Testis (tissue), 2 donors: Measurements from ENCODE around the gene ZNF423.

ENCODE experiments used
- POLR2A ChIP-seq: fragments of 450-650 bp; IDR thresholded peaks from one replicate; pipeline ENCODE4 v1.6.1; 2017; ENCODE audit warnings: antibody characterized with exemption, mild to moderate bottlenecking, moderate library complexity
- TF ChIP-seq, protein P1 (sequence below), 3 experiments: fragments of 450-650 bp in 2 of 3; fragments of 200-600 bp in 1 of 3; sonication (generic) in 1 of 3; IDR thresholded peaks; one replicate each; pipeline ENCODE4 v1.5.1; 2016 to 2019; ENCODE audit warnings: antibody characterized with exemption in 3 of 3, mild to moderate bottlenecking in 2 of 3, moderate library complexity in 1 of 3

DNA sequence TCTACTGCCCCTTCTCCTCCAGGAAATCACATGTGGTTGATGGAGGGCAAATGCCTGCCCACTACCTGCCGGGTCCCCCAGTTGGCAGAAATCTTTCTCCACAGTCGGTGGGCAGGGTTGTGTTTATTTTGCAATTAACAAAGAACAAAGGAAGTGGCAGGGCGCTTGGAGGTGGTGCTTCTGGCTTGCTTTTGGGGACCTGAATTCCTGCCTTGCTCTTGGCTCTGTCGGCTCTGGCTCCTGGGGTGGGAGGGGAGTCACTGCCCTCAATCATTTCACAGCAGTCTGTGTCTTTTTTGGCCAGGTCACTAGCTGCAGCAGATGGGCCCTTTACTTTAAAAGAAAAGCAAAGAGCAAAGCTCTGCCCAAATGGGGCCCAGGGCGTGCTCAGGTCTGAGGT, 413.1 kb downstream of the ZNF423 start:
- TF ChIP-seq, protein P1, sequence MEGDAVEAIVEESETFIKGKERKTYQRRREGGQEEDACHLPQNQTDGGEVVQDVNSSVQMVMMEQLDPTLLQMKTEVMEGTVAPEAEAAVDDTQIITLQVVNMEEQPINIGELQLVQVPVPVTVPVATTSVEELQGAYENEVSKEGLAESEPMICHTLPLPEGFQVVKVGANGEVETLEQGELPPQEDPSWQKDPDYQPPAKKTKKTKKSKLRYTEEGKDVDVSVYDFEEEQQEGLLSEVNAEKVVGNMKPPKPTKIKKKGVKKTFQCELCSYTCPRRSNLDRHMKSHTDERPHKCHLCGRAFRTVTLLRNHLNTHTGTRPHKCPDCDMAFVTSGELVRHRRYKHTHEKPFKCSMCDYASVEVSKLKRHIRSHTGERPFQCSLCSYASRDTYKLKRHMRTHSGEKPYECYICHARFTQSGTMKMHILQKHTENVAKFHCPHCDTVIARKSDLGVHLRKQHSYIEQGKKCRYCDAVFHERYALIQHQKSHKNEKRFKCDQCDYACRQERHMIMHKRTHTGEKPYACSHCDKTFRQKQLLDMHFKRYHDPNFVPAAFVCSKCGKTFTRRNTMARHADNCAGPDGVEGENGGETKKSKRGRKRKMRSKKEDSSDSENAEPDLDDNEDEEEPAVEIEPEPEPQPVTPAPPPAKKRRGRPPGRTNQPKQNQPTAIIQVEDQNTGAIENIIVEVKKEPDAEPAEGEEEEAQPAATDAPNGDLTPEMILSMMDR (IDR thresholded peaks at IDR 0.05) = no peak
- no peak for TF ChIP-seq POLR2A
